Measurements from ENCODE around the gene DTNBP1. TPM values are rescaled to one million over a fixed set of nuclear protein-coding genes. Genes with fewer than 3 reads are reported as not detected.
A peak's percentile ranks its signal among the peaks of the same experiment; 100 is the strongest.

The DTNBP1 gene
- total and polyA plus RNA-seq, 2 of the 8 experiments (the other 6 are each of a cell fraction or from before 2014, with no cell fraction given): 13.5 to 22.1 TPM

GRCh38 chr6:15523679-15524630 is 138.9 kb downstream of the DTNBP1 start:
- Histone ChIP-seq H2BK120ac (replicated peaks; ENCODE audit: low read depth, low read length) (no peak overlapping the region), H3K27ac (ENCODE audit: low read depth, low read length) (no peak overlapping the region), H3K4me1 (replicated peaks in 1 of 4; ENCODE audit: control insufficient read depth in 3 of 4, insufficient read depth in 4 of 4, low read length in 3 of 4) (no peaks in the 10 kb centered on the region; a peak in 1 of 7 replicates), H3K14ac (ENCODE audit: insufficient read length) (no peak overlapping the region), H3K36me3 (ENCODE audit: control insufficient read depth in 2 of 4, insufficient read depth in 4 of 4, low read length in 3 of 4) (peaks cover 5 to 58% (median 39%) of the 10 kb centered on the region in 4 experiments; a peak in 7 of 8 replicates), H3K79me2 (ENCODE audit: control insufficient read depth in 1 of 2, insufficient read depth in 2 of 2, low read length in 2 of 2) (no peaks in the 10 kb centered on the region), H3K4ac (replicated peaks; ENCODE audit: insufficient read length, low read depth, low read length) (no peak overlapping the region), H3K9ac (replicated peaks in 1 of 4; ENCODE audit: extremely low read depth in 1 of 4, low read depth in 3 of 4, low read length in 3 of 4) (no peak overlapping the region), H4K20me1 (replicated peaks in 1 of 2; ENCODE audit: control insufficient read depth in 1 of 2, insufficient read depth in 2 of 2, low read length in 2 of 2) (peaks cover 0 to 8% of the 10 kb centered on the region in 2 experiments), H3K79me1 (ENCODE audit: low read depth, low read length) (0 out of 2 replicates have a peak, but pooled peaks cover 5% of the 10 kb centered on the region), H3K9me3 (ENCODE audit: insufficient read depth in 2 of 2, low read depth in 1 of 2, low read length in 1 of 2) (peaks cover 26 to 27% of the 10 kb centered on the region in 2 experiments), H3K4me2 (ENCODE audit: insufficient read depth in 1 of 2, low read depth in 2 of 2, low read length in 2 of 2) (no peak overlapping the region), H4K8ac (ENCODE audit: extremely low read depth, insufficient read depth, low read length) (no peak overlapping the region), H3K23ac (ENCODE audit: insufficient read length) (no peak overlapping the region), H2AFZ (ENCODE audit: low read length) (no peak overlapping the region), H3K23me2 (ENCODE audit: low read depth, low read length) (no peaks in the 10 kb centered on the region), H4K91ac (replicated peaks; ENCODE audit: insufficient read length, low read length) (no peak overlapping the region), H3K56ac (replicated peaks; ENCODE audit: insufficient read length, low read depth, low read length) (no peak overlapping the region), H4K5ac (ENCODE audit: insufficient read length, low read depth, low read length) (no peak overlapping the region), H2BK5ac (ENCODE audit: low read depth, low read length) (no peak overlapping the region), H2BK12ac (ENCODE audit: low read depth, low read length) (no peak overlapping the region), H3K4me3 (ENCODE audit: extremely low read depth in 1 of 4, insufficient read depth in 2 of 4, low read depth in 3 of 4, low read length in 4 of 4) (no peak overlapping the region), H3K18ac (ENCODE audit: extremely low read depth, low read length) (no peak overlapping the region), H3K27me3 (replicated peaks in 1 of 4; ENCODE audit: control insufficient read depth in 3 of 4, extremely low read depth in 1 of 4, insufficient read depth in 3 of 4, low read length in 3 of 4) (no peaks in the 10 kb centered on the region), H2AK5ac (ENCODE audit: low read depth, low read length) (no peak overlapping the region), H2BK15ac (ENCODE audit: low read length) (no peak overlapping the region), H2BK20ac (ENCODE audit: low read length) (no peak overlapping the region)
- POLR2A ChIA-PET (ENCODE audit: partially characterized antibody): interaction anchor here (0.5 to 2.4 kb wide), 5 partner anchors 10 to 254 kb away, joined by 3 to 9 read pairs (median 3); no protein-coding TSS in a partner anchor
- CTCF ChIA-PET (ENCODE audit: partially characterized antibody): interaction anchor here (1.5 to 2.5 kb wide), 2 partner anchors 10 to 100 kb away, joined by 4 to 9 read pairs; no protein-coding TSS in a partner anchor
- FAIRE-seq (no peak), DNase-seq (ENCODE audit: low read depth in 1 of 2, low spot score in 2 of 2) (peak in 1 of 2 experiments; percentile 57)
- WGBS, 2 experiments (ENCODE audit: extremely low coverage in 1 of 2, insufficient coverage in 1 of 2, insufficient read length in 1 of 2, insufficient replicate concordance in 2 of 2, low coverage in 1 of 2, low lambda C conversion rate in 2 of 2, missing lambda C conversion rate in 1 of 2): 96% methylated on average over 23 of the region's 23 CpGs; no CpG with 5 or more reads in 1 of the 2 experiments
- TF ChIP-seq KDM1A (IDR thresholded peaks at IDR 0.05; ENCODE audit: borderline replicate concordance, low read length) (no peak), NANOG (IDR thresholded peaks at IDR 0.05; ENCODE audit: insufficient read depth, low read depth, low read length, poor library complexity, severe bottlenecking) (no peak), SP1 (IDR thresholded peaks at IDR 0.05; ENCODE audit: low read depth, low read length) (no peak), ATF2 (IDR thresholded peaks at IDR 0.05; ENCODE audit: low read length) (no peak; the same call in 1 of the 2 replicates), SIX5 (IDR thresholded peaks at IDR 0.05; ENCODE audit: low read depth, low read length) (no peak), POLR2AphosphoS5 (IDR thresholded peaks at IDR 0.05; ENCODE audit: low read depth, low read length) (peak; percentile 93), RXRA (IDR thresholded peaks at IDR 0.05; ENCODE audit: insufficient read depth, low read depth, low read length) (no peak), TAF7 (optimal IDR thresholded peaks at IDR 0.05; ENCODE audit: borderline replicate concordance, low read depth, low read length) (peak; percentile 4), SRF (IDR thresholded peaks at IDR 0.05; ENCODE audit: low read depth, low read length) (no peak)
